Hepatocyte (in vitro differentiated cells): ENCODE measurements around the gene DPCD. TPM values are rescaled to one million over a fixed set of nuclear protein-coding genes. Genes with fewer than 3 reads are reported as not detected.

Experiments used
- DNase-seq: peaks from one replicate; pipeline ENCODE4 v3.0.0-alpha.2; 2016; ENCODE audit warnings: low spot score
- H2AFZ ChIP-seq: fragments of 200-600 bp; sonication (generic); 2 replicates; pipeline ENCODE4 v1.6.0; 2016; ENCODE audit warnings: antibody characterized with exemption, mild to moderate bottlenecking
- H3K27ac ChIP-seq: fragments of 200-600 bp; sonication (generic); 2 replicates; pipeline ENCODE4 v1.5.1; 2016; ENCODE audit warnings: mild to moderate bottlenecking
- H3K27me3 ChIP-seq: fragments of 200-600 bp; sonication (generic); 2 replicates; pipeline ENCODE4 v1.6.1; 2016
- H3K36me3 ChIP-seq: fragments of 200-600 bp; sonication (generic); replicated peaks from 2 replicates; pipeline ENCODE4 v1.5.1; 2016; ENCODE audit warnings: low read depth; ENCODE audit not compliant: insufficient read depth
- H3K4me1 ChIP-seq: fragments of 200-600 bp; sonication (generic); 2 replicates; pipeline ENCODE4 v1.5.1; 2016; ENCODE audit warnings: mild to moderate bottlenecking, moderate library complexity; ENCODE audit not compliant: insufficient read depth
- H3K4me2 ChIP-seq: fragments of 200-600 bp; sonication (generic); 2 replicates; pipeline ENCODE4 v1.6.0; 2016
- H3K4me3 ChIP-seq: fragments of 200-600 bp; sonication (generic); 2 replicates; pipeline ENCODE4 v1.5.1; 2016; ENCODE audit warnings: mild to moderate bottlenecking
- H3K79me2 ChIP-seq: fragments of 200-600 bp; sonication (generic); 2 replicates; pipeline ENCODE4 v1.6.0; 2017; ENCODE audit warnings: mild to moderate bottlenecking
- H3K9me2 ChIP-seq: fragments of 200-600 bp; sonication (generic); replicated peaks from 2 replicates; pipeline ENCODE4 v1.6.0; 2017; ENCODE audit warnings: mild to moderate bottlenecking; ENCODE audit not compliant: insufficient read depth
- H3K9me3 ChIP-seq: fragments of 200-600 bp; sonication (generic); 2 replicates; pipeline ENCODE4 v1.5.1; 2016; ENCODE audit warnings: low read depth, mild to moderate bottlenecking
- H4K20me1 ChIP-seq: fragments of 200-600 bp; sonication (generic); 2 replicates; pipeline ENCODE4 v1.6.0; 2016; ENCODE audit warnings: mild to moderate bottlenecking; ENCODE audit not compliant: insufficient read depth, poor library complexity, severe bottlenecking
- CTCF ChIP-seq: fragments of 200-600 bp; sonication (generic); IDR thresholded peaks from 2 replicates; pipeline ENCODE4 v1.5.1; 2016; ENCODE audit warnings: antibody characterized with exemption, mild to moderate bottlenecking; ENCODE audit not compliant: poor library complexity
- EZH2 ChIP-seq: fragments of 200-600 bp; sonication (generic); IDR thresholded peaks from 2 replicates; pipeline ENCODE4 v1.6.1; 2016; ENCODE audit warnings: antibody characterized with exemption, mild to moderate bottlenecking, borderline replicate concordance
- EZH2phosphoT487 ChIP-seq: fragments of 200-600 bp; sonication (generic); IDR thresholded peaks from one replicate; pipeline ENCODE4 v1.6.1; 2018; ENCODE audit warnings: antibody characterized with exemption, mild to moderate bottlenecking, low read depth, moderate library complexity; ENCODE audit not compliant: unreplicated experiment, severe bottlenecking
- WGBS: methylation state at CpG from one replicate; pipeline ENCODE4 v1.1.6; 2016; ENCODE audit warnings: low lambda C conversion rate; ENCODE audit errors: missing lambda C conversion rate; 5-methylcytosine and 5-hydroxymethylcytosine counted together
- polyA plus RNA-seq: library from polyadenylated mRNA; unstranded; fragments of >200 nt; fragmentation: Nextera tagmentation; extraction: Ambion mirVana; gene quantifications from 2 replicates; pipeline ENCODE4 v1.2.1, GENCODE V29; 2016
- total RNA-seq: library from RNA; depleted of rRNA; stranded (reverse); fragments of >200 nt; gene quantifications from 2 replicates; pipeline ENCODE4 v1.2.3, GENCODE V29; 2014

The DPCD gene
- total and polyA plus RNA-seq, 2 experiments from 2014 or later: 24.8 to 26.5 TPM

DNA sequence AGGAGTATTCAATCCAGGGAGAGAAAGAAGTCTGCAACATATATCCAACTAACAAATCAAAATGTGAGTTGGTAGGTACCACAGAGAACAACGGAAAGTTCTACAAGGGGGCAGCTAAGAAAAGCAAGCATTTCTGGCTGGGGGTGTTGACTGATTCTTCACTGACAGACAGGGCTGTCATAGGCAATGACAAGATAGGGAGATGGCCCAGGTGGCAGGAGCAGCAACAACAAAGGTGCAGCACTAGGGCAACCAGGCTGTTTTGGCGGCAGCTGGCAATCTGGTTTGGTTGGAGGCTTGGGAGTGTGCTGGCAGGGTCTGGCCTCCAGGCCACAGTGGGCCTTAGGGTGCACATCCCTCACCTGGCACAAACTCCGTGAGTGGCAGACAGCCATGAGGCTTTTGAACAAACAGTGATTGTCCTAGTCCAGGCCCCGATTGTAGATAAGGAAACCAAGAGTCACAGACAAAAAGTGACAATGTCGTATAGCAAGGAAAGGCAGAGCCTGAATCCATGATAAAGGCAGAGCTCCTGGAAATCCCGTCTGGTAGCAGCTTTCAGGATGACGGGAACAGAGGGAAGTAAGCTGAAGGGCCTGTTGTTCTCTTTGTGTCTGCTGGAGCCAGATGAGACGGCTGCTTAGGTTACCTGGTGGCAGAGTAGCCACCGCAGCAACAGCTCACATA, 28.4 kb downstream of the DPCD start:
- no peaks in the 10 kb centered on the region for H3K9me3 ChIP-seq
- no peak overlapping the region for H2AFZ ChIP-seq
- H3K27me3 ChIP-seq: no peaks in the 10 kb centered on the region
- no peaks in the 10 kb centered on the region for H3K9me2 ChIP-seq
- TF ChIP-seq EZH2 (no peak), CTCF (no peak), EZH2phosphoT487 (no peak)
- H3K4me2 ChIP-seq: no peak overlapping the region
- H3K36me3 ChIP-seq: no peaks in the 10 kb centered on the region
- no peak overlapping the region for H3K27ac ChIP-seq
- DNase-seq: no peak
- no peaks in the 10 kb centered on the region for H3K79me2 ChIP-seq
- WGBS: 76% methylated on average over 9 of the region's 9 CpGs
- no peak overlapping the region for H3K4me3 ChIP-seq
- H3K4me1 ChIP-seq: no peaks in the 10 kb centered on the region
- H4K20me1 ChIP-seq: no peaks in the 10 kb centered on the region

DNA sequence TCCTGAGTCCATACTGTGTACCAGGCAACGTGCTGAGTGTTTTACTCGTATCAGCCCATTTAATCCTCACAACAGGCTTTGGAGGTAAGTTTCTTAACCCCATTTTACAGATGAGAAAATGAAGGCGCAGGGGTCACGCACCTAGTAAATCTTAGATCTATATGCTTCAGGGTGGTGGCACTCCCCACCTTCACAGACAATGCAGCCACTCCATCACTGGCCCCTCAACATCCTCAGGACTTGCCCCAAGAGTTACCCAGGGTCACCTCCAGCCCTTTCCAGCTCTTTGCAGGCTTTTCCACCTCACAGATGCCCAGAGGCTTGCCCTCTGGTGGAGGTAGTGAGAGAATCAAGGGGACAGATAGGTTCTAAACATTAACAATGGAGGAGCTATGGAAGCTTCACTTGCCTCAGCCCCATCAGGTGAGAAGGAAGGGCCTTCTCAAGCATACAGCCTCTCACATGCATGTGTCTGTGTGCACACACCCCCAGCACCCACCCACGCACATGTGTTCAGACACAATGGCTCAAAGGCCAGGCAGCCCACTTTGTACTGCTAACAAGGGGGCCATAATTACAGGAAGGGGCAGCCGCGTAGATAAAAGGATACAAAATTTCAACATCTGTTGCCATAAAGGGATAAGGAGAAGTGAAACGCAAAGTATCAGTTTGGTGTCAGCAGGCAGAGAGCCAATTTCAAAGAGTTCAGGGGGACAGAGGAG, 29.1 kb downstream of the DPCD start:
- H4K20me1 ChIP-seq: no peaks in the 10 kb centered on the region
- H3K4me2 ChIP-seq: no peak overlapping the region
- no peaks in the 10 kb centered on the region for H3K79me2 ChIP-seq
- H3K36me3 ChIP-seq: no peaks in the 10 kb centered on the region
- no peaks in the 10 kb centered on the region for H3K9me3 ChIP-seq
- H3K4me3 ChIP-seq: no peak overlapping the region
- WGBS: 75% methylated on average over 8 of the region's 8 CpGs
- no peaks in the 10 kb centered on the region for H3K4me1 ChIP-seq
- no peak overlapping the region for H3K27ac ChIP-seq
- TF ChIP-seq EZH2 (no peak), CTCF (no peak), EZH2phosphoT487 (no peak)
- no peaks in the 10 kb centered on the region for H3K9me2 ChIP-seq
- DNase-seq: no peak
- H2AFZ ChIP-seq: no peak overlapping the region
- no peaks in the 10 kb centered on the region for H3K27me3 ChIP-seq

- no peaks in the 10 kb centered on the region for H3K27me3 ChIP-seq
- no peaks in the 10 kb centered on the region for H3K9me3 ChIP-seq
- H3K4me1 ChIP-seq: no peaks in the 10 kb centered on the region
- 92% methylated on average over 4 of the region's 4 CpGs for WGBS
- no peaks in the 10 kb centered on the region for H3K9me2 ChIP-seq
- no peaks in the 10 kb centered on the region for H3K36me3 ChIP-seq
- H4K20me1 ChIP-seq: no peaks in the 10 kb centered on the region
- H3K79me2 ChIP-seq: no peaks in the 10 kb centered on the region
- no peak overlapping the region for H3K27ac ChIP-seq
- H3K4me3 ChIP-seq: no peak overlapping the region
- DNase-seq: no peak
- no peak overlapping the region for H2AFZ ChIP-seq
- H3K4me2 ChIP-seq: no peak overlapping the region
- TF ChIP-seq EZH2phosphoT487 (no peak), EZH2 (no peak), CTCF (no peak)
These were observed 29.9 kb downstream of the DPCD start for GRCh38 chr10:101617824-101618568.
